AG04450 (cell line): ENCODE measurements around the gene KIF26B. TPM values are rescaled to one million over a fixed set of nuclear protein-coding genes. Genes with fewer than 3 reads are reported as not detected.

Source experiments
- CTCF ChIA-PET: fragments of 300-600, 350-600 bp; formaldehyde crosslinking; extraction: SDS; loops from one replicate; lab custom pipeline; 2022; ENCODE audit warnings: antibody characterized with exemption, inconsistent platforms; lab: Charles Lee
- POLR2A ChIA-PET: fragments of 350-600 bp; formaldehyde crosslinking; extraction: SDS; loops from one replicate; lab custom pipeline; 2021; ENCODE audit warnings: antibody characterized with exemption, inconsistent platforms; lab: Yijun Ruan, JAX
- DNase-seq: peaks from one replicate; pipeline ENCODE4 v3.0.0-alpha.2; 2011; ENCODE audit warnings: low read depth, low spot score
- H3K27ac ChIP-seq: one replicate; pipeline ENCODE4 v1.5.1; 2012; ENCODE audit warnings: low read depth, low read length, control low read depth
- H3K27me3 ChIP-seq: one replicate; pipeline ENCODE4 v1.6.0; 2012; ENCODE audit warnings: low read length; ENCODE audit not compliant: control insufficient read depth, insufficient read depth
- H3K4me3 ChIP-seq: 2 replicates; pipeline ENCODE4 v1.5.1; 2011; ENCODE audit warnings: mild to moderate bottlenecking, low read depth, low read length, control low read depth
- H3K9me3 ChIP-seq: 2 replicates; pipeline ENCODE4 v1.5.1; 2012; ENCODE audit warnings: low read length; ENCODE audit not compliant: control insufficient read depth, insufficient read depth
- polyA plus RNA-seq: library from polyadenylated mRNA; depleted of rRNA; stranded (reverse); fragments of >200 nt; gene quantifications from 2 replicates; pipeline ENCODE4 v1.2.3, GENCODE V29; 2011
- TF ChIP-seq, protein P1 (sequence below): IDR thresholded peaks from 2 replicates; pipeline ENCODE4 v1.5.1; 2011; ENCODE audit warnings: low read depth, low read length, control low read depth, inconsistent platforms

KIF26B gene
- polyA plus RNA-seq, 1 experiment = 2.4 TPM

DNA sequence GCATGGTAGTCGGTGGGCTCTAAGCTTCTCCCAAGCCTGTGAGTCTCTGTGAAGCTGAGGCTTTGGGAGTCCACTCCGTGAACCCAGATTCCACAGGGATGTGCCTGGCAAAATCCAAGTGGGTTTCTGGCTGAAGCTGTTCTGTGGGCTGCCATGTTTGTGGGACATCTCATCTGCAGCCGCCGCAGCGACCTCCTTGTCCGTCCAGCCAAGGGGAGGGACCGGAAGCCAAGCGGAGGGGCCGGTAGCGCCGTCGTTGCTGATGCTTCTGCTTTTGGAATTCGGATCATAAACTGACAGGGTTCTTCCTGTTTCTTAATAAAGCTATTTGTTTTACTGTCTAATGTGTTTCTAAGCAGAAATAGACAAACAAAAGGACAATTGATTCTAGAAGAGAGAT is 13.3 kb downstream of the KIF26B start:
- no peak for DNase-seq
- TF ChIP-seq, protein P1, sequence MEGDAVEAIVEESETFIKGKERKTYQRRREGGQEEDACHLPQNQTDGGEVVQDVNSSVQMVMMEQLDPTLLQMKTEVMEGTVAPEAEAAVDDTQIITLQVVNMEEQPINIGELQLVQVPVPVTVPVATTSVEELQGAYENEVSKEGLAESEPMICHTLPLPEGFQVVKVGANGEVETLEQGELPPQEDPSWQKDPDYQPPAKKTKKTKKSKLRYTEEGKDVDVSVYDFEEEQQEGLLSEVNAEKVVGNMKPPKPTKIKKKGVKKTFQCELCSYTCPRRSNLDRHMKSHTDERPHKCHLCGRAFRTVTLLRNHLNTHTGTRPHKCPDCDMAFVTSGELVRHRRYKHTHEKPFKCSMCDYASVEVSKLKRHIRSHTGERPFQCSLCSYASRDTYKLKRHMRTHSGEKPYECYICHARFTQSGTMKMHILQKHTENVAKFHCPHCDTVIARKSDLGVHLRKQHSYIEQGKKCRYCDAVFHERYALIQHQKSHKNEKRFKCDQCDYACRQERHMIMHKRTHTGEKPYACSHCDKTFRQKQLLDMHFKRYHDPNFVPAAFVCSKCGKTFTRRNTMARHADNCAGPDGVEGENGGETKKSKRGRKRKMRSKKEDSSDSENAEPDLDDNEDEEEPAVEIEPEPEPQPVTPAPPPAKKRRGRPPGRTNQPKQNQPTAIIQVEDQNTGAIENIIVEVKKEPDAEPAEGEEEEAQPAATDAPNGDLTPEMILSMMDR = no peak
- Histone ChIP-seq H3K4me3 (no peak overlapping the region), H3K9me3 (no peaks in the 10 kb centered on the region), H3K27ac (no peak overlapping the region), H3K27me3 (no peaks in the 10 kb centered on the region)
- CTCF ChIA-PET = interaction anchor here (3.2 kb wide), 1 partner anchor 11 kb away, joined by 24 read pairs; no protein-coding TSS in a partner anchor
- POLR2A ChIA-PET = no interaction called here

GRCh38 chr1:245168906-245169305 is 14.1 kb downstream of the KIF26B start:
- no peak for DNase-seq
- Histone ChIP-seq H3K27ac (no peak overlapping the region), H3K9me3 (no peaks in the 10 kb centered on the region), H3K27me3 (no peaks in the 10 kb centered on the region), H3K4me3 (no peak overlapping the region)
- ChIA-PET CTCF (interaction anchor here (0.6 kb wide), 1 partner anchor 12 kb away, joined by 3 read pairs; no protein-coding TSS in a partner anchor), POLR2A (interaction anchor here (0.6 kb wide), 1 partner anchor 113 kb away, joined by 6 read pairs; no protein-coding TSS in a partner anchor)
- TF ChIP-seq, protein P1 = no peak

DNA sequence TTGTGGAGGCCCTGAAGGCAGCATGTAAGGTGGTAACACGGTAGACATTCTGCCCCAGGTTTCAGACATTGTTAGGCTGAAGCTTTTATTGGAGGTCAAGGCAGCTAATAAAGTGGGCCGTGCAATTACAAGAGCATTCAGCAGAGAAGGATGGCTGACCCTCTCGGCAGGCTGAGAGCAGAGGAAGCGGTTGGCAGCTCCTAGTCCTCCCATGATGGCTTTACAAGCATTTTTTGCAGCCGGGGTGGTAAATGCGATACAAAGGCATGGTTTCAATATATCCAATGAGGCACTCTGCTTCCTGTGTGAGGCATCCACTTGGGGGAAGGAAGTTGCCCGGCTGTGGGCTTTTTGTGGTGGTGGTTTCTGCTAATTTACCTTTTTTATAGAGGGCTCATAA is 14.6 kb downstream of the KIF26B start:
- ChIA-PET POLR2A (interaction anchor here (0.6 kb wide), 1 partner anchor 113 kb away, joined by 6 read pairs; no protein-coding TSS in a partner anchor), CTCF (interaction anchor here (0.6 kb wide), 1 partner anchor 12 kb away, joined by 3 read pairs; no protein-coding TSS in a partner anchor)
- Histone ChIP-seq H3K27me3 (no peaks in the 10 kb centered on the region), H3K27ac (no peak overlapping the region), H3K9me3 (no peaks in the 10 kb centered on the region), H3K4me3 (no peak overlapping the region)
- no peak for DNase-seq
- TF ChIP-seq, protein P1 = no peak

DNA sequence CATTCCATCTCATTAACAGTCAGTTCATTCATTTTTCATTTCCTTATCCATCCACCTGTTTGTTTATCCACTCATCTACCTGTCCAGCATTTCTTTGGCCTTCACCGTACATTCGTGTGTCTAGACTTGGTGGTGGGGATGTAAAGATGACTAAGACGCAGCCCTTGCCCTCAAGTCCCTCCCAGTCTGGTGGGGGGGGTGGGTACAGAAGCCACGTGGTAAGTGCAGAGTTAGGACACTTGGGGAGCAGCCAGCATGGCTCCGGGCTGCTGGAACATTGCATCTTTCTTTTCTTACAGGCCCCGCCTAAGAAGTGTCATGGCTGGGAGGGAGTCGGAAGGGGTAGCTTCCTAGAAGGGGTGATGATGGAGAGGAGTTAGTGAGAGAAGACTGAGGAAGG is 17.2 kb downstream of the KIF26B start:
- no peak overlapping the region for H3K4me3 ChIP-seq
- ChIA-PET CTCF (no interaction called here), POLR2A (no interaction called here)
- TF ChIP-seq, protein P1 = no peak
- no peak overlapping the region for H3K27ac ChIP-seq
- no peaks in the 10 kb centered on the region for H3K27me3 ChIP-seq
- DNase-seq = no peak
- no peaks in the 10 kb centered on the region for H3K9me3 ChIP-seq

DNA sequence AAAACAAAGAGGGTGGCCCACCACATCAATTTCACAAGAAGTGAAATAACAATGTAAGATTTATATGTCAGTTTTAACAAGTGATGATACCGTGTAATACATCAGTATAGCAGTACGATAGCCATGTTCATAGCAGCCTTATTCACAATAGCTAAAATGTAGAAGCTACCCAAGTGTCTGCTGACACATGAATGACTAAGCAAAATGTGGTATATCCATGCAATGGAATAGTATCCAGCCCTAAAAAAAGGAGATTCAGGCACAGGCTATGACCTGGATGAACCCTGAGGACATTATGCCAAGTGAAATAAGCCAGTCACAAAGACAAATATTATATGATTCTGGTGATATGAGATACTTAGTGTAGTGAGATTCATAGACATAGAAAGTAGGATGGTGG is 18.0 kb downstream of the KIF26B start:
- H3K9me3 ChIP-seq = no peaks in the 10 kb centered on the region
- POLR2A ChIA-PET = no interaction called here
- H3K27ac ChIP-seq = no peak overlapping the region
- no peak for DNase-seq
- H3K27me3 ChIP-seq = no peaks in the 10 kb centered on the region
- TF ChIP-seq, protein P1 = no peak
- H3K4me3 ChIP-seq = no peak overlapping the region
- CTCF ChIA-PET = no interaction called here
